Measurements from ENCODE around the gene SCGB3A1. TPM values are rescaled to one million over a fixed set of nuclear protein-coding genes. Genes with fewer than 3 reads are reported as not detected.

Gene SCGB3A1
- total and polyA plus RNA-seq, 9 of the 15 experiments (the other 6 are each of a cell fraction or from before 2014, with no cell fraction given), result 0.33 TPM; not detected in 8

DNA sequence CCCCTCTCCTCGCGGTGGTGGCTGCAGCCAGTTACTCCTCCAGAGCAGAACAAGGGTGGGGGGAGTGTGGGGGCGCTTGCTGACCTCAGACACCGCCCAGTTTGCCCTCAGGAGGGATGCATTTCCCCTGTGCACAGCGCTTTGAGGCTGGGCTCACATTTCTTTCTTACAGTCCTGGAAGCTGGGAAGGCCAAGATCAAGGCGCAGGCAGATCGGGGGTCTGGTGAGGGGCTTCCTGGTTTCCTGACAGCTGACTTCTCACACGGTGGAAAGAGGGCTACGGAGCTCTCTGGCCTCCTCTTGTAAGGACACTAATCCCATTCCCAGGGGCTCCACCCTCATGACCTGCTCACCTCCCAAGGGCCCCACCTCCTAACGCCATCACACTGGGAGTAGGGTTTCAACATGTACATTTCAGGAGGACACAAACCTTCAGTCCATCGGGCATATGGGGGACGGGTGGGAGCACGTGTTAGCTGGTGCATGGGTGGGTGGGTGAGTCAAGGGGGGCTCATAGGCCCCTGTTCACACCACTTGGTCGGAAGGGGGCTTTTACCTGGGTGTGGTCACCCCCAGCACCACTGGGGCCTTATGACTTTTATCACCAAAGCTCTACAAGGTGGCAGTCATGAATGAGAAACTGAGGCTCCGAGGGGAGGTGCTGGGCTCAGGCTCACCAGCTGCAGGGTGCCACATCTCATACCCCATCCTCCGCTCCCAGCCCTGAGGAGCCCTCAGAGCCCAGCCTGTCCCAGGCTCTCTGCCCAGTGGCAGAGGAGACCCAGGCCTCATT is 7.7 kb upstream of the SCGB3A1 start:
- BruUV-seq (replicated peaks), result no TSS peak
- peaks cover 0 to 7% of the 10 kb centered on the region in 2 experiments; a peak in 2 of 5 replicates for H3K27me3 ChIP-seq (ENCODE audit: control insufficient read depth in 2 of 2, insufficient read depth in 2 of 2, low read length in 2 of 2)
- H3K9me3 ChIP-seq (replicated peaks; ENCODE audit: control insufficient read depth, insufficient read depth, low read depth, low read length), result no peaks in the 10 kb centered on the region
- ATAC-seq (no peak), FAIRE-seq (no peak), DNase-seq (ENCODE audit: extremely low read depth in 1 of 4, low spot score in 3 of 4) (peak in 2 of 4 experiments; percentile 5 to 13)
- H3K79me2 ChIP-seq (ENCODE audit: control insufficient read depth, insufficient read depth, low read length), result no peaks in the 10 kb centered on the region
- 37% methylated on average over 15 of the region's 16 CpGs for WGBS (ENCODE audit: insufficient coverage, low coverage, missing lambda C conversion rate)
- no peaks in the 10 kb centered on the region for H3K9me1 ChIP-seq (ENCODE audit: control insufficient read depth, insufficient read depth, low read length)
- H4K20me1 ChIP-seq (replicated peaks; ENCODE audit: control insufficient read depth, insufficient read depth, low read length), result no peaks in the 10 kb centered on the region
- H3K9ac ChIP-seq (ENCODE audit: insufficient read depth in 1 of 2, low read depth in 2 of 2, low read length in 2 of 2), result no peak overlapping the region
- H3K4me1 ChIP-seq (replicated peaks in 1 of 2; ENCODE audit: control insufficient read depth in 2 of 2, insufficient read depth in 2 of 2, low read length in 2 of 2), result peaks cover 10 to 61% of the 10 kb centered on the region in 2 experiments; a peak in 4 of 5 replicates
- POLR2A ChIA-PET, result interaction anchor here (0.6 to 1.0 kb wide), 2 partner anchors 62 to 786 kb away, joined by 3 to 5 read pairs; no protein-coding TSS in a partner anchor
- no peak overlapping the region for H3K4me3 ChIP-seq
- no peak overlapping the region for H2AFZ ChIP-seq (ENCODE audit: low read depth, low read length)
- TF ChIP-seq ZNF507 (tag; conservative IDR thresholded peaks at IDR 0.05), result no peak
- TF ChIP-seq SRSF1 (IDR thresholded peaks at IDR 0.05; ENCODE audit: low read depth, low read length), result no peak
- no peak for TF ChIP-seq TOE1 (IDR thresholded peaks at IDR 0.05; ENCODE audit: borderline replicate concordance)
- no peak for TF ChIP-seq TOE1 (CRISPR knock-in tag; IDR thresholded peaks at IDR 0.05; ENCODE audit: borderline replicate concordance, low read depth)
- no peak overlapping the region for H3K27ac ChIP-seq (ENCODE audit: extremely low read depth, low read depth, low read length)
- in situ Hi-C loops (cut with MboI), result no loop called here
- H3K4me2 ChIP-seq (ENCODE audit: insufficient read depth, low read length), result no peak overlapping the region
- intact Hi-C loops (cut with micrococcal nuclease), result no loop called here
- CTCF ChIA-PET (ENCODE audit: low intra/inter-chr PET ratio), result interaction anchor here (0.6 kb wide), 1 partner anchor 261 kb away, joined by 3 read pairs; no protein-coding TSS in a partner anchor
- no peaks in the 10 kb centered on the region for H3K36me3 ChIP-seq (ENCODE audit: control insufficient read depth, insufficient read depth, low read length)

- CTCF ChIA-PET (ENCODE audit: low intra/inter-chr PET ratio), result no interaction called here
- H3K36me3 ChIP-seq (ENCODE audit: control insufficient read depth, insufficient read depth, low read length), result no peaks in the 10 kb centered on the region
- no peak overlapping the region for H3K4me3 ChIP-seq
- DNase-seq (ENCODE audit: extremely low read depth in 1 of 4, low spot score in 3 of 4) (peak in 2 of 4 experiments; percentile 4), ATAC-seq (no peak), FAIRE-seq (no peak)
- H3K27ac ChIP-seq (ENCODE audit: extremely low read depth, low read depth, low read length), result no peak overlapping the region
- in situ Hi-C loops (cut with MboI) (no loop called here), intact Hi-C loops (cut with micrococcal nuclease) (no loop called here)
- H3K79me2 ChIP-seq (ENCODE audit: control insufficient read depth, insufficient read depth, low read length), result no peaks in the 10 kb centered on the region
- POLR2A ChIA-PET, result interaction anchor here (0.6 kb wide), 1 partner anchor 706 kb away, joined by 3 read pairs; no protein-coding TSS in a partner anchor
- H3K27me3 ChIP-seq (ENCODE audit: control insufficient read depth in 2 of 2, insufficient read depth in 2 of 2, low read length in 2 of 2), result peaks cover 0 to 13% of the 10 kb centered on the region in 2 experiments; a peak in 2 of 5 replicates
- WGBS (ENCODE audit: insufficient coverage, low coverage, missing lambda C conversion rate), result 33% methylated on average over 8 of the region's 9 CpGs
- H4K20me1 ChIP-seq (replicated peaks; ENCODE audit: control insufficient read depth, insufficient read depth, low read length), result no peaks in the 10 kb centered on the region
- no peaks in the 10 kb centered on the region for H3K9me3 ChIP-seq (replicated peaks; ENCODE audit: control insufficient read depth, insufficient read depth, low read depth, low read length)
- H3K4me1 ChIP-seq (replicated peaks in 1 of 2; ENCODE audit: control insufficient read depth in 2 of 2, insufficient read depth in 2 of 2, low read length in 2 of 2), result peaks cover 10 to 66% of the 10 kb centered on the region in 2 experiments; a peak in 4 of 5 replicates
- H3K9ac ChIP-seq (ENCODE audit: insufficient read depth in 1 of 2, low read depth in 2 of 2, low read length in 2 of 2), result no peak overlapping the region
- H3K4me2 ChIP-seq (ENCODE audit: insufficient read depth, low read length), result no peak overlapping the region
- BruUV-seq (replicated peaks), result no TSS peak
- no peaks in the 10 kb centered on the region for H3K9me1 ChIP-seq (ENCODE audit: control insufficient read depth, insufficient read depth, low read length)
- H2AFZ ChIP-seq (ENCODE audit: low read depth, low read length), result no peak overlapping the region
- TF ChIP-seq ZNF3 (CRISPR knock-in tag; IDR thresholded peaks at IDR 0.05) (no peak), NR3C1 (CRISPR knock-in tag; IDR thresholded peaks at IDR 0.05) (no peak), USF1 (CRISPR knock-in tag; IDR thresholded peaks at IDR 0.05) (no peak), DACH1 (IDR thresholded peaks at IDR 0.05; ENCODE audit: partially characterized antibody) (no peak), IRF2 (CRISPR knock-in tag; IDR thresholded peaks at IDR 0.05) (no peak), ZNF232 (CRISPR knock-in tag; IDR thresholded peaks at IDR 0.05) (no peak), CCNT2 (IDR thresholded peaks at IDR 0.05; ENCODE audit: borderline replicate concordance, extremely low read depth, insufficient read length, low read depth, low read length) (no peak), ZBTB8A (IDR thresholded peaks at IDR 0.05; ENCODE audit: partially characterized antibody) (no peak), POU5F1 (IDR thresholded peaks at IDR 0.05; ENCODE audit: borderline replicate concordance, low read depth, low read length, partially characterized antibody) (no peak), ZNF143 (CRISPR knock-in tag; IDR thresholded peaks at IDR 0.05) (no peak)
Observed at GRCh38 chr5:180598316-180598701, 7.0 kb upstream of the SCGB3A1 start.
